Upper lobe of right lung (tissue), 1 donor: ENCODE results near the gene SNRPA1. TPM values are rescaled to one million over a fixed set of nuclear protein-coding genes. Genes with fewer than 3 reads are reported as not detected.
"Not testable (repeated sequence)": the region's sequence is repeated elsewhere in the genome, so short reads cannot be mapped to it uniquely, and the experiment has no call there.

ENCODE experiments used
- ATAC-seq: fragments of 200-7000 bp; cut with Tn5 transposase; one replicate; pipeline ENCODE4 v1.9.1; 2020; ENCODE audit warnings: mild to moderate bottlenecking, moderate library complexity
- DNase-seq: peaks from one replicate; pipeline ENCODE4 v3.0.0-alpha.2; 2020
- H3K27ac ChIP-seq: fragments of 200-600 bp; one replicate; pipeline ENCODE4 v1.8.0; 2022
- H3K27me3 ChIP-seq: fragments of 200-600 bp; one replicate; pipeline ENCODE4 v1.8.0; 2022; ENCODE audit warnings: mild to moderate bottlenecking
- H3K36me3 ChIP-seq: fragments of 200-600 bp; one replicate; pipeline ENCODE4 v1.8.0; 2022
- H3K4me1 ChIP-seq: fragments of 200-600 bp; one replicate; pipeline ENCODE4 v1.8.0; 2022
- H3K4me3 ChIP-seq: fragments of 200-600 bp; one replicate; pipeline ENCODE4 v1.8.0; 2022; ENCODE audit warnings: mild to moderate bottlenecking
- H3K9me3 ChIP-seq: fragments of 200-600 bp; one replicate; pipeline ENCODE4 v1.8.0; 2022
- intact Hi-C: fragments of 100-400 bp; cut with DNase I; formaldehyde crosslinking; loops from one replicate; pipeline ENCODE4 v1.11.0; 2022
- total RNA-seq: library from RNA; stranded (reverse); fragmentation: NEBNext Ultra II Directional; extraction: Animal tissue kit (Norgen Biotek cat#: 25700); gene quantifications from one replicate; pipeline ENCODE4 v1.2.1, GENCODE V29; 2021
- TF ChIP-seq, protein P1 (sequence below): fragments of 200-600 bp; IDR thresholded peaks from one replicate; pipeline ENCODE4 v1.8.0; 2022; ENCODE audit warnings: antibody characterized with exemption
- donor health status: DM: no; HTN: yes; CAD: no; lungs with severe emphysema.

SNRPA1 gene
- total RNA-seq, 1 donor from 2014 or later: 40.7 TPM

DNA sequence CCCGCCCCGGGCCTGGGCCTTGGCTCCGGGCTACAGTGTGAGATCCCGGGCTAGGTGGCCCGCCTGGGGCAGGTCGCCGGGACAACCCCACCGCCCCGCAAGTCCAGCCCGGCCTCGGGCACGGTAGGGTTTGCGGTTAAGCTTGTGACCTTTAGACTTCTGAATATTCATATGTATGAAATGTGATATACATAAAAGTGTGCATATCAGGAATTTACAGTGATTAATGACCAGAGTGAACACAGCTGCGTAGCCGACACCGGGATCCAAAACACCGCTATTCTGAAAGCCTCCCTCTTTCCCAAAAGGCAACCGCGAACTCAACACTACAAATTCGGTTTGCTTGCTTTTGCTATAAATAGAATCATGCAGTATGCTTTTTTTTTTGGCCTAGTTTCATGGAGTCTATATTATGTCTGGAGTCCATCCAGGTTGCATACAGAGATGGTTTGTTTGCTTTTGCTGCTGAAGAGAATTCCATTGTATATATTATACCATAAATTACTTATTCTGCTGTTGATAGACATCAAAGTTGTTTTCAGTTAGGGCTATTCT, 636 bp upstream of the SNRPA1 start:
- DNase-seq: no peak
- ATAC-seq: no peak
- H3K4me3 ChIP-seq: peak overlapping the region; percentile 72
- H3K27ac ChIP-seq: peak overlapping the region; percentile 90
- intact Hi-C loops: no loop called here
- TF ChIP-seq, protein P1, sequence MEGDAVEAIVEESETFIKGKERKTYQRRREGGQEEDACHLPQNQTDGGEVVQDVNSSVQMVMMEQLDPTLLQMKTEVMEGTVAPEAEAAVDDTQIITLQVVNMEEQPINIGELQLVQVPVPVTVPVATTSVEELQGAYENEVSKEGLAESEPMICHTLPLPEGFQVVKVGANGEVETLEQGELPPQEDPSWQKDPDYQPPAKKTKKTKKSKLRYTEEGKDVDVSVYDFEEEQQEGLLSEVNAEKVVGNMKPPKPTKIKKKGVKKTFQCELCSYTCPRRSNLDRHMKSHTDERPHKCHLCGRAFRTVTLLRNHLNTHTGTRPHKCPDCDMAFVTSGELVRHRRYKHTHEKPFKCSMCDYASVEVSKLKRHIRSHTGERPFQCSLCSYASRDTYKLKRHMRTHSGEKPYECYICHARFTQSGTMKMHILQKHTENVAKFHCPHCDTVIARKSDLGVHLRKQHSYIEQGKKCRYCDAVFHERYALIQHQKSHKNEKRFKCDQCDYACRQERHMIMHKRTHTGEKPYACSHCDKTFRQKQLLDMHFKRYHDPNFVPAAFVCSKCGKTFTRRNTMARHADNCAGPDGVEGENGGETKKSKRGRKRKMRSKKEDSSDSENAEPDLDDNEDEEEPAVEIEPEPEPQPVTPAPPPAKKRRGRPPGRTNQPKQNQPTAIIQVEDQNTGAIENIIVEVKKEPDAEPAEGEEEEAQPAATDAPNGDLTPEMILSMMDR: no peak
- H3K27me3 ChIP-seq: no peaks in the 10 kb centered on the region
- peaks cover 16% of the 10 kb centered on the region for H3K4me1 ChIP-seq
- peaks cover 6% of the 10 kb centered on the region for H3K36me3 ChIP-seq
- no peaks in the 10 kb centered on the region for H3K9me3 ChIP-seq

DNA sequence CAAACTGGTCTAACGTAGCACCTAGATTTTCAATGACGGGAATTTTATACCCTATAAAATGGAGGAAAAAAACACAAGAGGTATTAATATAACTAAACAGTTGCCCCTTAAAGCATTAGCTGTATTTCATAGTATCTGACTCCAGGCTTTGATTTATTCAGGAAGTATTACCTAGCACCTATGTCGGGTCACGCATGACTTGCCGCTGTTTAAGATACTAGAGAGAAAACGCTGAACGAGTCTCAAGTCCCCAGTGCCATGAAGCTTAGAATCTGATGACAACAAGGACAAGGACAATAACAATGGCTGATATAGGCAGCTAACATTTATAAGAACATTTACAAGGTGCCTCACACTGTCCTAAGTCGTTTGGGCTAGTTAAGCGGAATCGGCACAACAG, 1.9 kb downstream of the SNRPA1 start:
- no peak overlapping the region for H3K27ac ChIP-seq
- no peaks in the 10 kb centered on the region for H3K27me3 ChIP-seq
- no peak for ATAC-seq
- H3K36me3 ChIP-seq: peaks cover 9% of the 10 kb centered on the region
- DNase-seq: no peak
- H3K4me1 ChIP-seq: peaks cover 13% of the 10 kb centered on the region
- intact Hi-C loops: no loop called here
- H3K4me3 ChIP-seq: peak overlapping the region; percentile 72
- H3K9me3 ChIP-seq: no peaks in the 10 kb centered on the region
- TF ChIP-seq, protein P1: no peak

DNA sequence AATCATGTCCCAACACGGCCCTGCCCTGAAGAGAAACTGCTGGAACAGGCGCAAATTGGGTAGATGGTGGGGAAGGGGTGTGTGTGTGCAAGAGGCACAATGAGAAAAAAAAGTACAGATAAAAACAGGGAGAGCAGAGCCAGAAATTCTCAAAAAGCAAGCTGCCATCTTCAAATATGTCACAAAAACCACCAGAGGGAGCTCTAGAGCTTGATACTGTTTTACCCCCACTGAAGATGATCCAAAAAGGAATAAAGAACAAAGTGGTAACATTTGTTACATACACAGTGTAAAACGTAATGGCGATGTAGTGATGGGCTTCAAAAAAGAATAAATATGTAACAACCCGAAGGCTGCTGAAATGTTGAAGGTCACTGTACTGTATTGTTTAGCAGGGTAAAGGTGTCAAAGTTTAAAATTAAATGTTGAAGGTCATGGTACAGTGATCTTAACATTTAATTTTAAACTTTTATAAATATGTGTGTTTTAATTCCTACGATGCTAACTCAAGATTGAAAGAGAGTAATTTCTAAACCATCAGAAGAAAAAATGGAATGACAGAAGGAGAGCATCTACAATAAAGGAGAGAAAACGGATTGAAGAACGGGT, 6.0 kb downstream of the SNRPA1 start:
- peaks cover 48% of the 10 kb centered on the region for H3K36me3 ChIP-seq
- H3K9me3 ChIP-seq: no peaks in the 10 kb centered on the region
- H3K27ac ChIP-seq: no peak overlapping the region
- peaks cover 13% of the 10 kb centered on the region for H3K4me1 ChIP-seq
- intact Hi-C loops: no loop called here
- peak; percentile 55 for ATAC-seq
- no peak for DNase-seq
- no peaks in the 10 kb centered on the region for H3K27me3 ChIP-seq
- no peak overlapping the region for H3K4me3 ChIP-seq
- TF ChIP-seq, protein P1: peak; percentile 64

DNA sequence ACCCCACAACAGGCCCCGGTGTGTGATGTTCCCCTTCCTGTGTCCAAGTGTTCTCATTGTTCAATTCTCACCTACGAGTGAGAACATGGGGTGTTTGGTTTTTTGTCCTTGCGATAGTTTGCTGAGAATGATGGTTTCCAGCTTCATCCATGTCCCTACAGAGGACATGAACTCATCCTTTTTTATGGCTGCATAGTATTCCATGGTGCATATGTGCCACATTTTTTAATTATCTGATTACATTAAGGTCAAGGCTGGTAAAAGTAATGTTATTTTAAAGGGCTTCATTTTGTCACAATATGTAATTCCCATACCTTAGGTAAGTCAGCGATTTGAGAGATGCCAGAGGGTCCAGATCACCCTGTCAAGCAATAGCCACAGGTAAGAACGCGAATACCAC, 7.7 kb downstream of the SNRPA1 start:
- ATAC-seq, H3K27me3 ChIP-seq, intact Hi-C loops, H3K4me3 ChIP-seq, DNase-seq, H3K27ac ChIP-seq, H3K4me1 ChIP-seq, H3K9me3 ChIP-seq: not testable (repeated sequence)
- H3K36me3 ChIP-seq: peaks cover 64% of the 10 kb centered on the region

DNA sequence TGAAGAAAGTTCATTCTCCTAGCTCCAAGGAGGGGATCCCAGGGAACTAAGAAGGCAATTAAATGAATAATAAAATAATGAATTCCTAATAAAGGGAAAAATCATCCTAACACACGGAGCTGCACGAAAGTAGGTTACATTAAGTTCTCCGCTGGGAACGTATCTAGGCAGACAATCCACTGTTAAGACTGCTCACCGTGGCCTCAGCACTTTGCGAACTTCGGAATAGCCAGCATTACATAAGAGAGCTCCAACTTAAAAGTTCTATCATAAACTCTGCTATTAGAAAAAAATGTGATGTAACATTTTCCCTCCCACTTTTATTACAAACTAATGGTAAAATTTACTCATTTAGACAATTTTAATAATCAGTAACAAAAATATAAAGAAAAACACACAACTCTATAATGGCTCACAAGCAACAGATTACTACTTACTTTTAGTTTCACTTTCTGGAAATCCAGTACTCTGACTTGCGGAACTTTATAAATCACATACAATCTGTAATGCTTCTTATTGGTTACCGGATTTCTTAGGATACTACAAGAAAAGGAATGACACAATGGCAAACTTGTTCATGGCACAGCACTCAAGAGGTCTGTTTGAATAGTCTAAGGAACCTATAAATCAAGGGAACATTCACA, 8.5 kb downstream of the SNRPA1 start:
- H3K4me3 ChIP-seq: no peak overlapping the region
- ATAC-seq (no peak), DNase-seq (no peak)
- intact Hi-C loops: no loop called here
- peaks cover 65% of the 10 kb centered on the region for H3K36me3 ChIP-seq
- no peaks in the 10 kb centered on the region for H3K4me1 ChIP-seq
- no peak overlapping the region for H3K27ac ChIP-seq
- TF ChIP-seq, protein P1: no peak
- H3K9me3 ChIP-seq: no peaks in the 10 kb centered on the region
- no peaks in the 10 kb centered on the region for H3K27me3 ChIP-seq

DNA sequence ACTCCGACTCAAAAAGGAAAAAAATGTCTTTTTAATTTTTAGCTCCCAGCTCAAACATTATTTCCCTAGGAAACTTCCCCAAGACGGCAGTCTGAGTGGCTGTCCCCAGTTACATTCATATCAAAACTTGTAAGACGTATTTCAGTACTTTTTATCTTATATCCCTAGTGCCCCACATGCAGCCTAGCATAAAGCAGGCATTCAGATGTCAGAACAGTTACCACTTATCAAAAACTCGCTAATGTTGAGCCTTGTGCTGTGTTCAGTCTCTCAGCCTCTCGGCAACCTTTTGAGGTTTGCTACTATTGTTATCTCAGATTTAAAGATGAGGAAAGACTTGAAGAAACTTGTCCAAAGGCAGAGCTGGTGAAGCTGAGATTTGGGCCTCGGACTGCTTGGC, 11.1 kb downstream of the SNRPA1 start:
- peaks cover 87% of the 10 kb centered on the region for H3K36me3 ChIP-seq
- no peak overlapping the region for H3K27ac ChIP-seq
- no peaks in the 10 kb centered on the region for H3K9me3 ChIP-seq
- ATAC-seq: no peak
- no peaks in the 10 kb centered on the region for H3K4me1 ChIP-seq
- no peaks in the 10 kb centered on the region for H3K27me3 ChIP-seq
- no peak for DNase-seq
- intact Hi-C loops: no loop called here
- TF ChIP-seq, protein P1: no peak
- H3K4me3 ChIP-seq: no peak overlapping the region
